Lung (tissue), 12 donors: ENCODE results near the gene CACFD1. TPM values are rescaled to one million over a fixed set of nuclear protein-coding genes. Genes with fewer than 3 reads are reported as not detected.

ENCODE experiments used
- ATAC-seq: fragments of 200-7000 bp; cut with Tn5 transposase; one replicate; pipeline ENCODE4 v1.9.1; 2020; ENCODE audit warnings: moderate number of reproducible peaks; ENCODE audit not compliant: insufficient read depth, low FRiP score
- DNase-seq, 3 donors: peaks; one replicate each; pipeline ENCODE4 v3.0.0-alpha.2; 2013 to 2017
- H3K27ac ChIP-seq, 2 donors: one replicate each; pipeline ENCODE4 v1.5.1; 2013; ENCODE audit warnings: mild to moderate bottlenecking in 2 of 2, moderate library complexity in 2 of 2, control low read depth in 1 of 2, inconsistent platforms in 1 of 2, low read depth in 1 of 2, low read length in 1 of 2
- H3K27me3 ChIP-seq, 3 donors: one replicate each; pipeline ENCODE4 v1.5.1; 2013; ENCODE audit warnings: low read length in 2 of 3; ENCODE audit not compliant: control insufficient read depth in 3 of 3, insufficient read depth in 3 of 3
- H3K36me3 ChIP-seq, 4 donors: one replicate each; pipeline ENCODE4 v1.5.1; 2013; ENCODE audit warnings: low read length in 4 of 4, mild to moderate bottlenecking in 1 of 4, moderate library complexity in 1 of 4; ENCODE audit not compliant: control insufficient read depth in 4 of 4, insufficient read depth in 4 of 4
- H3K4me1 ChIP-seq, 5 donors: one replicate each; pipeline ENCODE4 v1.5.1; 2013; ENCODE audit warnings: low read length in 5 of 5, mild to moderate bottlenecking in 2 of 5, moderate library complexity in 1 of 5; ENCODE audit not compliant: control insufficient read depth in 5 of 5, insufficient read depth in 5 of 5
- H3K4me3 ChIP-seq: one replicate; pipeline ENCODE4 v1.5.1; 2013; ENCODE audit warnings: mild to moderate bottlenecking, control low read depth, moderate library complexity
- H3K9ac ChIP-seq, 2 donors: one replicate each; pipeline ENCODE4 v1.5.1; 2013; ENCODE audit warnings: low read length in 2 of 2, control low read depth in 1 of 2; ENCODE audit not compliant: insufficient read depth in 1 of 2
- H3K9me3 ChIP-seq, 4 donors: one replicate each; pipeline ENCODE4 v1.5.1; 2013; ENCODE audit warnings: low read length in 3 of 4, mild to moderate bottlenecking in 1 of 4, moderate library complexity in 1 of 4; ENCODE audit not compliant: control insufficient read depth in 4 of 4, insufficient read depth in 3 of 4
- WGBS, 2 donors: extraction: QIAGEN DNeasy Blood & Tissue Kit; methylation state at CpG; one replicate each; pipeline ENCODE4 v1.1.7; 2013; 5-methylcytosine and 5-hydroxymethylcytosine counted together
- polyA plus RNA-seq, 2 donors: library from polyadenylated mRNA; stranded (reverse); fragments of 200-250 nt; gene quantifications; one replicate each; pipeline ENCODE4 v1.2.1, GENCODE V29; 2013
- total RNA-seq, 2 donors: library from RNA; depleted of rRNA in 1 of 2; stranded (reverse); fragments of >200 nt in 1 of 2; gene quantifications; one replicate each; pipeline ENCODE4 v1.2.1, GENCODE V29; 2014 to 2021
- TF ChIP-seq, protein P1 (sequence below): IDR thresholded peaks from 2 replicates; pipeline ENCODE4 v1.5.1; 2012; ENCODE audit warnings: mild to moderate bottlenecking; ENCODE audit errors: control extremely low read depth, extremely low read depth
- donor health status: control.
- donor health status: control.
- donor health status: Bipolar disorder and iron deficiency.
- donor health status: healthy.
- donor health status: DM: yes; HTN: yes; CAD: no.

CACFD1 gene
- total and polyA plus RNA-seq, 4 donors: 18.7 to 46.1 (median 32.1) TPM

GRCh38 chr9:133419005-133419404 is 40.8 kb upstream of the CACFD1 start:
- DNase-seq (no peak), ATAC-seq (no peak)
- Histone ChIP-seq H3K27me3 (no peaks in the 10 kb centered on the region), H3K27ac (no peak overlapping the region), H3K36me3 (peaks cover 0 to 9% (median 5%) of the 10 kb centered on the region in 4 donors), H3K4me3 (no peak overlapping the region), H3K9ac (no peak overlapping the region), H3K9me3 (no peaks in the 10 kb centered on the region), H3K4me1 (peaks cover 4 to 17% (median 5%) of the 10 kb centered on the region in 5 donors)
- TF ChIP-seq, protein P1, sequence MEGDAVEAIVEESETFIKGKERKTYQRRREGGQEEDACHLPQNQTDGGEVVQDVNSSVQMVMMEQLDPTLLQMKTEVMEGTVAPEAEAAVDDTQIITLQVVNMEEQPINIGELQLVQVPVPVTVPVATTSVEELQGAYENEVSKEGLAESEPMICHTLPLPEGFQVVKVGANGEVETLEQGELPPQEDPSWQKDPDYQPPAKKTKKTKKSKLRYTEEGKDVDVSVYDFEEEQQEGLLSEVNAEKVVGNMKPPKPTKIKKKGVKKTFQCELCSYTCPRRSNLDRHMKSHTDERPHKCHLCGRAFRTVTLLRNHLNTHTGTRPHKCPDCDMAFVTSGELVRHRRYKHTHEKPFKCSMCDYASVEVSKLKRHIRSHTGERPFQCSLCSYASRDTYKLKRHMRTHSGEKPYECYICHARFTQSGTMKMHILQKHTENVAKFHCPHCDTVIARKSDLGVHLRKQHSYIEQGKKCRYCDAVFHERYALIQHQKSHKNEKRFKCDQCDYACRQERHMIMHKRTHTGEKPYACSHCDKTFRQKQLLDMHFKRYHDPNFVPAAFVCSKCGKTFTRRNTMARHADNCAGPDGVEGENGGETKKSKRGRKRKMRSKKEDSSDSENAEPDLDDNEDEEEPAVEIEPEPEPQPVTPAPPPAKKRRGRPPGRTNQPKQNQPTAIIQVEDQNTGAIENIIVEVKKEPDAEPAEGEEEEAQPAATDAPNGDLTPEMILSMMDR: no peak
- 78 to 79% methylated on average over 13 of the region's 13 CpGs for WGBS, 2 donors

- Histone ChIP-seq H3K4me3 (no peak overlapping the region), H3K27ac (no peak overlapping the region), H3K9ac (no peak overlapping the region), H3K4me1 (peaks cover 4 to 17% (median 5%) of the 10 kb centered on the region in 5 donors), H3K27me3 (no peaks in the 10 kb centered on the region), H3K9me3 (no peaks in the 10 kb centered on the region), H3K36me3 (peaks cover 0 to under 1% (median 0%) of the 10 kb centered on the region in 4 donors)
- WGBS, 2 donors: 56 to 62% methylated on average over 5 of the region's 5 CpGs
- TF ChIP-seq, protein P1: no peak
- DNase-seq: no peak
- ATAC-seq: no peak
Observed at GRCh38 chr9:133420392-133420827, 39.4 kb upstream of the CACFD1 start.

- TF ChIP-seq, protein P1: no peak
- Histone ChIP-seq H3K36me3 (no peaks in the 10 kb centered on the region), H3K9me3 (peaks cover 0 to 3% (median 0%) of the 10 kb centered on the region in 4 donors), H3K27ac (peak within 1 kb of the TSS in 1 of 2 donors; percentile 28), H3K9ac (no peak within 1 kb of the TSS), H3K4me3 (no peak within 1 kb of the TSS), H3K4me1 (peaks cover 0 to 10% (median 2%) of the 10 kb centered on the region in 5 donors), H3K27me3 (no peaks in the 10 kb centered on the region)
- ATAC-seq (no peak), DNase-seq (peak in 1 of 3 donors; percentile 34)
- 55 to 71% methylated on average over 23 of the region's 23 CpGs for WGBS, 2 donors
Observed at GRCh38 chr9:133421615-133422542, 37.9 kb upstream of the CACFD1 start, which contains the start of gene ADAMTS13. Gene ADAMTS13 (plus strand): TSS chr9:133422367. CDS start chr9:133422444, 77 bp downstream.
